ENCODE results near the gene MAPK14. TPM values are rescaled to one million over a fixed set of nuclear protein-coding genes. Genes with fewer than 3 reads are reported as not detected.
"Not testable (repeated sequence)": the region's sequence is repeated elsewhere in the genome, so short reads cannot be mapped to it uniquely, and the experiment has no call there.

Gene MAPK14
- total RNA-seq, 2 experiments from 2014 or later: 57.3 to 62.2 TPM

DNA sequence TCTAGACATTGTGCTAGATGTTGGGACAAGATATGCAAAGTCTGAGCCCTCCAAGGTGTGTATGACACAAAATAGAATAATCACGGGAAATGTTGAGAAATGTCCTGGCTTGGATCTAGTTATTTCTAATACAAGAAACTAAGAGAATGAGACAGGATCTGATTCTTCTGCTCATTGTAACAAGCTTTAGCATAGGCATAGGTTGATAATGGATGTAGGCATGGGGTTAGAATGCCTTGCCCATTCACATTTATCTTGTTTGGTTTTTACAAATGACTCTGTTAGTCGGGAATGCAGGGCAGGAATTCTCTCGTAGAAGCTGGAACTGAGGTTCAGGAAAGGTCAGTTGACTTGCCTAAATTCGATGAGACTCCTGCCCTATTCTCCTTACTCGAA, 1.7 kb upstream of the MAPK14 start:
- Mint-ChIP-seq H3K36me3 (peaks cover 7% of the 10 kb centered on the region), H3K9me3 (no peaks in the 10 kb centered on the region), H3K27ac (no peak overlapping the region), H3K27me3 (peaks cover 24% of the 10 kb centered on the region), H3K4me3 (no peak overlapping the region), H3K4me1 (peaks cover 18% of the 10 kb centered on the region)
- DNase-seq (no peak), ATAC-seq (ENCODE audit: low read depth) (no peak)
- POLR2A ChIA-PET: interaction anchor here (0.8 to 4.4 kb wide), 4 partner anchors 11 to 105 kb away, joined by 3 to 32 read pairs (median 3); no protein-coding TSS in a partner anchor

DNA sequence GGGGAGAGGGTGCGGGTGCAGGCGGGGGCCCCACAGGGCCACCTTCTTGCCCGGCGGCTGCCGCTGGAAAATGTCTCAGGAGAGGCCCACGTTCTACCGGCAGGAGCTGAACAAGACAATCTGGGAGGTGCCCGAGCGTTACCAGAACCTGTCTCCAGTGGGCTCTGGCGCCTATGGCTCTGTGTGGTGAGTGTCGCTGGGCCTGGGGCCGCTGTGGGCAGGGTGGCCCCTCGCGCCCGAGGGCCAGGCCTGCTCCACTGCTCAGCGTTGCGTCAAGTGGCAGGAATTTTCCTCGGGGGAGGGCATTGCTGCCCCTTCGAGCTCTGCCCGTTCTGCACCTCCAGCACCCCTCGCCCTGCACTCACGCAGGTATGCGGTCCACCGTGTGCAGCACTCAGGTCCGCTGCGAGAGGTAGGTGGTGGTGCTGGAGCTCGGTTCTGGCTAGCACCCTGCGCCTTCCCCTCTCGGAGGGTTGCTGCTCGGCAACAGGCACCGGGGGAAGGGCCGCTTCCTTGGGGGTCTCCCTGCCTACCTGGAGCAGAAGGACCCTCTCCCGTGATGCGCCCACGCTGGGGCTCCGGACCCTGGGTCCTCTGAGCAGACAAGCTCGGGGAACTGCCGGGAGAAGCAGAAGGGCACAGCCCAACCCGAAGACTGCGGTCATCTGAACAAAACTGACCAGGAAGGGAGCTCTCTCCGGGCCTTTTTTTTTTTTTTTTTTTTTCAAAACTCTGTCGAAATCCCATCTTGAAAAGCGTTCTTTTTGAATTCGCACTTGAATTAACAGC, 674 bp downstream of the MAPK14 start:
- POLR2A ChIA-PET: interaction anchor here (0.5 to 4.4 kb wide), 27 partner anchors 10 to 1571 kb away, joined by 3 to 47 read pairs (median 5); partner anchors contain the start of genes BRPF3 and MAPK13
- Mint-ChIP-seq H3K4me3 (peak overlapping the region; percentile 92), H3K36me3 (peaks cover 15% of the 10 kb centered on the region), H3K9me3 (no peaks in the 10 kb centered on the region), H3K27ac (peak overlapping the region; percentile 91), H3K4me1 (peaks cover 35% of the 10 kb centered on the region), H3K27me3 (peaks cover 22% of the 10 kb centered on the region)
- peak; percentile 31 for ATAC-seq (ENCODE audit: low read depth)
- DNase-seq: no peak

DNA sequence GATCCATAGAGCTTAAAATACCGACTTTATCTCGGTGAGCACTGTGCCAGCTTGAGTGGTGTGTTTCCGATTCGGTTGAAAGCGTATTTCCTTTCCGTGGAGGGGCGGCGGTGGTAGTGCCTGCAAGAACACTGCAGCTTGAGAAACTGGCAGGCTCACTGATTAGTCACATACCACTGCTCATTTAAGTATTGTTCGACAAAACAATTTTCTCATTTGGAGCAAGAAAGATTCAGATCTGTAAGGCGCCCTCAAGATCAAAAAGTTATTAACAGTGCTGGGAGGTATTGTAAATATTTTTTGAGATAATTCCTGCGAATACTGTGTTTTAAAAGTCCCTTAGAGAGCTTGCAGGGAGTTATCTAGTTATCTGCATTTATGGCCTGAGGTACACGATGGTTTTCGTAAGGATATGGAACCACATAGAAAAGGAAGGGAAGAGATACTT, 1.3 kb downstream of the MAPK14 start:
- peaks cover 38% of the 10 kb centered on the region for H3K4me1 Mint-ChIP-seq

DNA sequence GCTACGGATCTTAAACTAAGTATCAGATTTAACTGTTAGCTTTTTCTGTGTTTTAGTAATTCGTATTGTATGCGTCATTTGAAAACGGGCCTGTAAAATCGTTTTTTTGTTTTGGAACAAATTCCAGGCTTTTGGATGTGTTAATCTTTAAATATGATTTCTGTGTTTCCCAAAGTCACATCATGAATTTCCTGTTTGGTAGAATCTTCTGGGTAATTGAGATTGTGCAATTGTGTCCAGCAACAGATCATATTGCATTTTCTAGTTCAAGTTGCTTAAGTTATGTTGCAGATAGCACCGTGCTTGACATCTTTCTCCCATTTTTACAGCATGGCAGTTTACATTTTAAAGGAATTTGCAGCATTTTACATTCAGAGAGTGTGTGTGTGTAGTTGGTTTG, 1.9 kb downstream of the MAPK14 start:
- POLR2A ChIA-PET: interaction anchor here (1.6 to 4.4 kb wide), 7 partner anchors 66 to 102 kb away, joined by 4 to 47 read pairs (median 10); partner anchors contain the start of gene MAPK13
- H3K4me1 Mint-ChIP-seq: peaks cover 38% of the 10 kb centered on the region
- H3K36me3 Mint-ChIP-seq: peaks cover 15% of the 10 kb centered on the region
- H3K27me3 Mint-ChIP-seq: peaks cover 16% of the 10 kb centered on the region
- DNase-seq (no peak), ATAC-seq (ENCODE audit: low read depth) (no peak)
- H3K9me3 Mint-ChIP-seq: no peaks in the 10 kb centered on the region
- H3K27ac Mint-ChIP-seq: peak overlapping the region; percentile 91
- peak overlapping the region; percentile 92 for H3K4me3 Mint-ChIP-seq

More for the DNA sequence above, 1.3 kb downstream of the MAPK14 start:
- no peaks in the 10 kb centered on the region for H3K9me3 Mint-ChIP-seq
- H3K27ac Mint-ChIP-seq: peak overlapping the region; percentile 91
- DNase-seq: peak; percentile 52
- POLR2A ChIA-PET: interaction anchor here (0.6 to 4.4 kb wide), 20 partner anchors 9 to 1233 kb away, joined by 3 to 47 read pairs (median 6); partner anchors contain the start of gene MAPK13
- ATAC-seq (ENCODE audit: low read depth): peak; percentile 26
- peak overlapping the region; percentile 92 for H3K4me3 Mint-ChIP-seq
- peaks cover 15% of the 10 kb centered on the region for H3K36me3 Mint-ChIP-seq
- H3K27me3 Mint-ChIP-seq: peaks cover 19% of the 10 kb centered on the region

DNA sequence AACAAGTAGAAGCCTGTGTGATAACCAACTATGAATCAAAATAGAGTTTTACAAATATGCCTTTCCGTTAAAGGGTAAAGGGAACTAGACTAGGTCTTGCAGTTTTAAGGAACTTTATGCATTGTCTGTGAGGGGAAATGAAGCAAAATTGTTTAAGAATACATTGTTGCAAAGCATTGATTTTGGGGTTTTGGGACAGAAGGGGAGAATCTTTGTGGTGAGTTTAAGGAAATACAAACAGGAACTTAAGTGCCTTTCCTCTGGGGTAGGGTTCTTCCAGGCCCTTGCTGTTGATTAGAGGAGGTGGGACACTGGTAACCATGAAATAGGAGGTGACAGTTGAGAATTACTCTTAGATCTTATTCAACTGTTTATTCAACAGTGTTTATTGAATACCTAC, 4.7 kb downstream of the MAPK14 start:
- POLR2A ChIA-PET: no interaction called here
- Mint-ChIP-seq H3K4me3 (peak overlapping the region; percentile 1), H3K27ac (no peak overlapping the region), H3K36me3 (peaks cover 20% of the 10 kb centered on the region), H3K9me3 (no peaks in the 10 kb centered on the region), H3K4me1 (peaks cover 39% of the 10 kb centered on the region), H3K27me3 (peaks cover 1% of the 10 kb centered on the region)
- ATAC-seq (ENCODE audit: low read depth) (no peak), DNase-seq (no peak)

DNA sequence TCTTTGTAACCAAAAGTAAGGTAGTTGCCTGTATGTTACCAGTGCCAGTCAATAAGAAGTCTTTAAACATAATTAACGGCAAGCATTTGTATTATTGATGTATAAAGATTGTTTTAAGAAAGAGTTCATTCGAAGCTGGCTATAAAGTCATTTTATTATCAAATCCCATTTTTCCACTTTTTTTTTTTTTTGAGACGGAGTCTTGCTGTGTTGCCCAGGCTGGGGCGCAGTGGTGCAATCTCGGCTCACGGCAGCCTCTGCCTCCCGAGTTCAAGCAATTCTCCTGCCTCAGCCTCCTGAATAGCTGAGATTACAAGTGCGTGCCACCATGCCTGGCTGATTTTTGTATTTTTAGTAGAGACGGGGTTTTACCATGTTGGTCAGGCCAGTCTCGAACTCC, 5.5 kb downstream of the MAPK14 start:
- not testable (repeated sequence) for H3K27me3 Mint-ChIP-seq; H3K9me3 Mint-ChIP-seq; DNase-seq; H3K27ac Mint-ChIP-seq; H3K4me3 Mint-ChIP-seq; ATAC-seq (ENCODE audit: low read depth)
- POLR2A ChIA-PET: interaction anchor here (0.6 to 0.7 kb wide), 2 partner anchors 13 to 158 kb away, joined by 3 read pairs; no protein-coding TSS in a partner anchor
- Mint-ChIP-seq H3K4me1 (peaks cover 45% of the 10 kb centered on the region), H3K36me3 (peaks cover 20% of the 10 kb centered on the region)

DNA sequence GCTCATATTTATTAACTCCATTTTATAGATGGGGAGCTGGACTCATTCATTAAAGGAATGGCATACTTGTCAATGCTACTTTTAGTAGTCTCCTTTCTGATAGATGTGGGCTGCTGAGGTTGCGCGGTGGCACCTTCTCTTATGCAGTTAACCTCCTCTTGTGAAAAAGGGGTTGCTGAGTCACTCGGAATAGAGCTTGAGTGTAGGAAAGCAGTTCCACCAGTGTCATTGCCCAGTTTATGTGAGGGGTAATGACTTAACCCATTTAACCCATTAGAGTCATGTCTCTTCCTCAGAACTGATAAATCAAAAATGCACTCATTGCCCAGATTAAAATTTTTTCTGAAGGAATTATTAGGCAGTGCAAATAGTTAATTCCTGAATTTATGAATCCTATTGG, 6.3 kb downstream of the MAPK14 start:
- Mint-ChIP-seq H3K27me3 (no peaks in the 10 kb centered on the region), H3K27ac (no peak overlapping the region), H3K9me3 (no peaks in the 10 kb centered on the region), H3K36me3 (peaks cover 17% of the 10 kb centered on the region), H3K4me1 (peaks cover 50% of the 10 kb centered on the region), H3K4me3 (peak overlapping the region; percentile 14)
- POLR2A ChIA-PET: interaction anchor here (0.6 kb wide), 1 partner anchor 60 kb away, joined by 8 read pairs; no protein-coding TSS in a partner anchor
- ATAC-seq (ENCODE audit: low read depth): peak; percentile 69
- peak; percentile 43 for DNase-seq

DNA sequence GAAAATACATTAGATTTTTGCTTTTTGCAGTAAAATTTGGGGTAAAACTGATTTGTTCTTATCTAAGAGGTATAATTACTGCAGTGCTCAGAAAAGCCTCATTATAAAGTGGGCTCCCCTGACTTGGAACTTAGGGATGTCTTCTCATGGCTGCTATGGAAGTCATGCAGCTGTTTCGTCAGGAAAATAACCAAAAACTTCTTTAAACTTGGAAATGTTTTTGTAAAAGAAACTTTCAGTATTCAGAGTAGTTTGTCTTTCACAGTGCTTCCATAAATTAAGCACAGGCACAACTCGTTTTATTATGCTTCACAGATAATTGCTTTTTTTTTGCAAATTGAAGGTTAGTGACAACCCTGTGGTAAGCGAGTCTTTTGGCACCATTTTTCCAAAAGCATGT, 6.8 kb downstream of the MAPK14 start:
- Mint-ChIP-seq H3K36me3 (peaks cover 17% of the 10 kb centered on the region), H3K4me3 (no peak overlapping the region), H3K27ac (no peak overlapping the region), H3K4me1 (peaks cover 47% of the 10 kb centered on the region), H3K27me3 (no peaks in the 10 kb centered on the region), H3K9me3 (no peaks in the 10 kb centered on the region)
- DNase-seq: no peak
- ATAC-seq (ENCODE audit: low read depth): no peak
- POLR2A ChIA-PET: interaction anchor here (0.6 kb wide), 1 partner anchor 59 kb away, joined by 8 read pairs; no protein-coding TSS in a partner anchor

DNA sequence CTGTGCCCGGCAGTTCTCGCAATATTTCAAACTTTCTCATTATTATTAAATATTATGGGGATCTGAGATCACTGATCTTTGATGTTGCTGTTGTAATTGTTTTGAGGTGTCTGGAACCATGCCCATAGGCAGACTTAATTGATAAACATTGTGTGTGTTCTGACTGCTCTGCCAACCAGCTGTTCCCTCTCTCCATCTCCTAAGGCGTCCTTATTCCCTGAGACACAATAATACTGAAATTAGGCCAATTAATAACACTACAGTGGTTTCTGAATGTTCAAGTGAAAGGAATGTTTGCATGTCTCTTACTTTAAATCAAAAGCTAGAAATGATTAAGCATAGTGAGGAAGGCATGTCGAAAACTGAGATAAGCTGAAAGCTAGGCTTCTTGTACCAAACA, 7.6 kb downstream of the MAPK14 start:
- Mint-ChIP-seq H3K9me3 (no peaks in the 10 kb centered on the region), H3K36me3 (peaks cover 17% of the 10 kb centered on the region), H3K27ac (no peak overlapping the region), H3K27me3 (no peaks in the 10 kb centered on the region), H3K4me1 (peaks cover 42% of the 10 kb centered on the region), H3K4me3 (no peak overlapping the region)
- POLR2A ChIA-PET: no interaction called here
- ATAC-seq (ENCODE audit: low read depth) (no peak), DNase-seq (no peak)

DNA sequence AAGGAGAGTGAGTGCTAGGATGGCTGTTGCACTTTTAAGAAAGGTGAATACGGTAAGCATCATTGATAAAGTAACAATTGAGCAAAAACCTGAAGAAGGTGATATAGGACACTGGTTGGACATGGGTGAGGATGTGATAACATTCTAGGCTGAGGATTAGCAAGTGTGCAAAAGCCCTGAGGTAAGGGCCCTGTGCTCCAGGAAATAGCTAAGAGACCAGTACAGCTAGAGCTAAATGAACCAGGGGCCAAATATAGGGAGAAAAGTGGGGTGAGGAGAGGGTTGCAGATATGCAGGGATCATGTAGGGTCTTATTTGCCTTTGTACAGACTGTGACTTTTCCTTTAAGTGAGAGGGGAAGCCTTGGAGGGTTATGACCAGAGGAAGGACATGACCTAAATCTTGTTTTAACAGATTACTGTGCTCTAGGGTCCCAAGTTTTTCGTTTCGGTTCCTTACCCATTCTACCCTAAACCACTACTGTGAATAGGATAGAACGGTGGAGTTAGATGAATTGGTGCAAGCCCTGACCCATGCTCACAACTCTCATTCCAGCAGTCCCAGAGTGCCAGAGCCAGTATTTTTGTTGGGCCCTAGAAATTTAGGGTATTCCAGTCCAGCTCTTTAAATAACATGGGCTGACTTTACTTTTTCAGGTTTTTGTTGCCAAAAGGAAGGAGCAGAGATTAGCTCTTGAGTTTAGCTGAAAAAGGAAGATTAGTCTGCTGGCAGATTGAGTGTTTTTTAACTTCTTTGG, 10.7 kb downstream of the MAPK14 start:
- ATAC-seq (ENCODE audit: low read depth) (no peak), DNase-seq (no peak)
- Mint-ChIP-seq H3K4me1 (peaks cover 27% of the 10 kb centered on the region), H3K9me3 (no peaks in the 10 kb centered on the region), H3K36me3 (peaks cover 9% of the 10 kb centered on the region), H3K27ac (peak overlapping the region; percentile 54), H3K27me3 (no peaks in the 10 kb centered on the region), H3K4me3 (no peak overlapping the region)
- POLR2A ChIA-PET: interaction anchor here (1.8 kb wide), 1 partner anchor 10 kb away, joined by 9 read pairs; the partner anchor contains the start of gene MAPK14

DNA sequence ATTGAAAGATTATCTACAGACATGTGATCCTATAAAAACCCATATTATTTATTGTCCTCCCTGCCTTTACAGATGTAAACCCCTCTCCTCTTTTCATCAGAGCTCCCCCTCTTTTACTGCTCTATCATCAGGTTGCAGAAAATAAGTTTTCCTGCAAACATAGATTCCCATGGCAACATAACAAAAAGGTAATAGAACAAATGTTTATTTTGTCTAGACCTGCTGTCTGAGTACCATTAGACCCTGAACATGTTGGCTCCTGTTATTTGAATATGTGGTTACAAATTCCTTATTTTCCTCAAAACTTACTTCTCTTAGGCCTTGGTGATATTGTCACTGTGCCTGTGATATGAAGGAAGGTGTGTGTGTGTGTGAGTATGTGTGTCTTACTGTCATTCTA, 11.5 kb downstream of the MAPK14 start:
- POLR2A ChIA-PET: no interaction called here
- ATAC-seq (ENCODE audit: low read depth) (no peak), DNase-seq (no peak)
- H3K9me3 Mint-ChIP-seq: no peaks in the 10 kb centered on the region
- peaks cover 20% of the 10 kb centered on the region for H3K4me1 Mint-ChIP-seq
- H3K27me3 Mint-ChIP-seq: no peaks in the 10 kb centered on the region
- H3K4me3 Mint-ChIP-seq: no peak overlapping the region
- no peak overlapping the region for H3K27ac Mint-ChIP-seq
- peaks cover 12% of the 10 kb centered on the region for H3K36me3 Mint-ChIP-seq

DNA sequence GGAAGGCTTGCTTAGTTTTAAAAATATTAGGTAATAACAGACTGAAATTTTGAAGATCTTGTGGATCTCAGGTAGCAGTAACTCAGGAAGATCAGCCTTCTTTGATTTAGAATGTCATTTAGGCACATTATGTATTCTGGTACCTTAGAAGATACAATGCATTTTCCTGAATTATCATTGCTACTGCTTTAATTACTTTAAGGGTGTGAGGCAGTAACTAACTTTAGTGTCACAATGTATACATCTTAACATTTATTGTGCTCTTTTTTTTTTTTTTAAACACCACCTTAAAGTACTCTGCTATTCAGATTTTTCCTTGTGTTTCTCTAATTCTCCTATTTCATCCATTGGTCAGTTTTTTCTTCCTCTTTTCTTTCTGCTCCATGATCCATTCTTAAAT, 13.3 kb downstream of the MAPK14 start:
- Mint-ChIP-seq H3K27me3 (no peaks in the 10 kb centered on the region), H3K27ac (no peak overlapping the region), H3K4me1 (peaks cover 18% of the 10 kb centered on the region), H3K4me3 (no peak overlapping the region), H3K36me3 (peaks cover 18% of the 10 kb centered on the region), H3K9me3 (no peaks in the 10 kb centered on the region)
- DNase-seq (no peak), ATAC-seq (ENCODE audit: low read depth) (no peak)
- POLR2A ChIA-PET: no interaction called here

DNA sequence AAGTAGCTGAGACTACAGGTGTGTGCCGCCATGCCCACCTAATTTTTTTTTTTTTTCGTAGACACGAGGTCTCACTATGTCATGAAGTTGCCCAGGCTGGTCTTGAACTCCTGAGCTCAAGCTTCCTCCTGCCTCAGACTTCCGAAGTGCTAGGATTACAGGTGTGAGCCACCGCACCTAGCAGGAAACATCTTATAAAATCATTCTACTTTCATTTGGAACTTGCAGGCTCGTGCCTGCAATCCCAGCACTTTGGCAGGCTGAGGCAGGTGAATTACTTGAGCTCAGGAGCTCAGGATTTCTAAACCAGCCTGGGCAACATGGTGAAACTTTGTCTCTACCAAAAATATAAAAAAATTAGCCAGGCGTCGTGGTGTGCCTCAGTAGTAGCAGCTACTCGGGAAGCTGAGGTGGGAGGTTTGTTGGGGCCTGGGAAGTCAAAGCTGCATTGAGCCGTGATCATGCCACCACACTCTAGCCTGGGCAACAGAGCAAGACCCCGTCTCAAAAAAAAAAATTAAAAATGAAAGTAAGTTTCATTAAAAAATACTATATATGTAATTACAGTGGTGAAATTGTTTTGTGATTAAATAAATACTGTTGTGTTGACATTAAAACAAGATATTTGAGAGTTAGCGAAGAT, 15.1 kb downstream of the MAPK14 start:
- Mint-ChIP-seq H3K4me1 (peaks cover 14% of the 10 kb centered on the region), H3K9me3 (no peaks in the 10 kb centered on the region), H3K27ac (no peak overlapping the region), H3K36me3 (peaks cover 20% of the 10 kb centered on the region), H3K4me3 (no peak overlapping the region), H3K27me3 (no peaks in the 10 kb centered on the region)
- no peak for ATAC-seq (ENCODE audit: low read depth)
- POLR2A ChIA-PET: no interaction called here
- DNase-seq: no peak

All from activated naive CD8-positive, alpha-beta T cell treated with anti-CD3 and anti-CD28 coated beads, Interleukin-2, amount 10 ng/mL, durations not matched to agents 7 days and 5 days (primary cell).